GM21423 (cell line): Measurements from ENCODE around the gene NAGA.
"Not testable (repeated sequence)": the region's sequence is repeated elsewhere in the genome, so short reads cannot be mapped to it uniquely, and the experiment has no call there.

ENCODE experiments used
- ATAC-seq: cut with Tn5 transposase; IDR thresholded peaks from one replicate; pipeline ENCODE4 v1.9.1; 2021; ENCODE audit warnings: mild to moderate bottlenecking, moderate library complexity; ENCODE audit not compliant: unreplicated experiment

NAGA gene

GRCh38 chr22:42070517-42071422, at the start of gene NAGA:
Gene NAGA, minus strand, starts transcription at chr22:42070812. Its CDS starts 515 bp downstream, at chr22:42070297.
- peak; percentile 87 for ATAC-seq

- ATAC-seq, result no peak
These were observed 46.3 kb upstream of the NAGA start for GRCh38 chr22:42116848-42117424.

- ATAC-seq, result not testable (repeated sequence)
These were observed 44.8 kb upstream of the NAGA start for GRCh38 chr22:42115420-42115830.

DNA sequence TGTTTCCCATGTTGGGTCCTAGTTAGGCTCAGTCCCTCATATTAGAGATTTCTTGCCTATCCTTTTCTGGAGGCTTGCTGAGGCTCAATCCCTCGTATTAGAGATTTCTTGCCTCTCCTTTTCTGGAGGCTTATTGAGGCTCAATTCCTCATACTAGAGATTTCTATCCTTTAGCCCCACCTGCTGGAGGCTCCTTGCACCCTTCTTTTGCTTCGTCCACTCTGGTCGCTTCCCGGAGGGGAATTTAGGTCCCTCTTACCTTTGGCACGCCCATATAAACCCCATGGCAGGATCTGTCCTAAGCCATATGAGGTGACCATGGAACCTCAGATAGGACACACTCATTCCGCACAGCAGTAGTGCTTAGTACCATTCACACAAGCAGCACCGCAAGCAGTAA, 44.1 kb upstream of the NAGA start:
- no peak for ATAC-seq

GRCh38 chr22:42112793-42113192, 42.2 kb upstream of the NAGA start:
- ATAC-seq, result not testable (repeated sequence)

DNA sequence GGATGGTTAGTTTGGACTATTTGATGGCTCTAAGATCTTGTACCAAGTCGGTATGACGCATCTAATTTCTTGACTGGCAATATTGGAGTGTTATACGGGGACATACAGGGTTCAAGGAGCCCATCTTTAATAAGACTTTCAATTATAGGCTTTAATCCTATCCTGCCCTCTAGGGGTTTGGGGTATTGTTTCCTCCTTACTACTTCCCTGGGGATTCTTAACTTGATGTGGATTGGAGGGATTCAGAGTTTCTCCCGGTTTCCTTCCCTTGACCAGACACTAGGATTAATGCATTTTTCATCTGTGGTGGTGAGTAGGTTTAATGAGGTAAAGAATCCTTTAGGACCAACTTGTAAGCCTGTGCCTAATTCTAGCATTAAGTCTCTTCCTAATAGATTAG, 41.2 kb upstream of the NAGA start:
- ATAC-seq, result no peak

- ATAC-seq, result no peak
These were observed 38.2 kb upstream of the NAGA start for GRCh38 chr22:42108848-42109247.

DNA sequence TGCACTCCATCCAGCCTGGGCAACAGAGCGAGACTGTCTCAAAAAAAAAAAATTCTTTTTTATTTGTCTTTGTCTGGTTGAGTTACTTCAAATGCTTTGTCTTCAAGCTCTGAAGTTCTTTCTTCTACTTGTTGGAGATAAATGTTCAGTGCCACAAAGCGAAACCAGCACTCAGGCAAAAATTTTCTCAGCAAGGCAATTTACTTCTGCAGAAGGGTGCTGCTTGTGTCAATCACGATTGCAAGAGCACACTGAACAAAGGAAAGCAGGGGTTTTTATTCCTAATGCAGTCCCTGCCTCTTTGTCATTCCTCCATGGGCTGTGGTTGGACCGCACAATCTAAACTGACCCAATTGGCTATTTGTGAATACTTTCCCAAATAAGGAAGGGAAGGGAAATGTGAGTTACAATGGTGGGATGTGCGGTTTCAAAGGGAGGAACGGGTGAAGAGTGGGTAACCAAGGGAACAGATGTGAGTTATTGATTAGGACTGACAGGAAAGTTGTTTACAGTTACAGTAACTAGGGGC, 33.8 kb upstream of the NAGA start:
- not testable (repeated sequence) for ATAC-seq

DNA sequence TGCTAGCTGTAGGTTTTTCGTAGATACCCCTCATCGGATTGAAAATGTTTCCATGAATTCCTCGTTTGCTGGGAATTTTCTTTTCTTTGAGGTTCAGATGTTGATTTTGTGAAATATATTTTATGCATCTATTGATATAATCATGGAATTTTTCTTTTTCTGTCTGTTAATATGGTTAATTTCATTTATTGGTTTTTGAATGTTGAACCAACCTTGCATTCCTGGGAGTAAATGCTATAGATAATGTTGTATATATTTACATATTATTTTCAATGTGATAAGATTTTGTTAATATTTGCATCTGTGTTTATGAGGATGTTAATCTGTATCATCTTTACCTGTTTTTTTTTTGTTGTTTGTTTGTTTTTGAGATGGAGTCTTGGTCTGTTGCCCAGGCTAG, 30.6 kb upstream of the NAGA start:
- ATAC-seq, result no peak

GRCh38 chr22:42091455-42091782, 20.8 kb upstream of the NAGA start:
- ATAC-seq, result no peak

GRCh38 chr22:42090596-42091454, 20.2 kb upstream of the NAGA start, which contains the start of gene NDUFA6:
Gene NDUFA6, minus strand, starts transcription at chr22:42090772. Its CDS starts 28 bp downstream, at chr22:42090744.
- peak; percentile 94 for ATAC-seq

DNA sequence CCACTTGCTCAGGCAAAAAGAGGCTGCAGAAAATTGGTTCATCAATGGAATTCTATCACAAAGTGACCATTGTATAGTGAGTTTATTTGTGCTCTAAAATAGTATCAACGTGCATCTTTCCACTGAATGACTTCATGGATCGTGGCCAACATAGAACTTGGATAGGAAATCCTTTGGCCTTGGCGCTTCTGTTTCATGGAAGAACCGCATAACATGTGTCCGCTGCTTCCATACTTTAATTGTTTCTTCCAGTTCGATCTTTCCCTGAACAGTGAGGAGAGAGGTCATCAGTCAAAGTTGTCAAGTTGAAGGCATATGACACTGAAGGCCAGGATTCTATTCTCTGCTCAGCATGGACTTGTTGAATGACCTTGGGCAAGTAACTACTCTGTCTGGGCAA, 15.4 kb upstream of the NAGA start:
- no peak for ATAC-seq

DNA sequence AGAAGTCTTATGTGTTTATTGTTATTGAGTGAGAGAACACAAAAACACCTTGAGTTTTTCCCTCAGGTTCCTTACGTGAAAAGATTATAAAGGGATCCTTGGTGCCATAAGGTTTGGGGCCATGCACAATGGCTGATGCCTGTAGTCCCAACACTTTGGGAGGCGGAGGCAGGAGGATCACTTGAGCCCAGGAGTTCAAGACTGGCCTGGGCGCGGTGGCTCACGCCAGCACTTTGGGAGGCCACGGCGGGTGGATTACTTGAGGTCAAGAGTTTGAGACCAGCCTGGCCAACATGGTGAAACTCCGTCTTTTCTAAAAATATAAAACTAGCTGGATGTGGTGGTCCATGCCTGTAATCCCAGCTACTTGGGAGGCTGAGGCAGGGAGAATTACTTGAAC, 14.3 kb upstream of the NAGA start:
- no peak for ATAC-seq

DNA sequence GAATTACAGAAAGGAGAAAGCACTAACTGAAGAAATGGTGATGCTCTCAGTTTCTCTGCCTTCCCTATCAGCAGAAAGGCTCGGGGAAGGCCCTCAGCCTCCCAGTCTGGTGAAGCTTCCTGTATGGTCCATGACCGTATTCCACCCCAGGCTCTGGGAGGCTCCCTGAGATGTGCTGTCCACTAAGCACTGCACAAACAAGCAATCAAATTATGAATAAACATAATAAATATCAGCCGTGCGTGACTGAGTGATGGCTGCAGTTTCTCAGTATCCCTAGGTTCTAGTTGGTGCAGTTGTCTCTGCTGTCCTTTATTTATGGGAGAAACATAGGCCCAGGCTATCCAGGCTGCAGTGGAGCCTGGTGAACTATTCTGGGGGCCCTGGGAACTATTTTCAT, 12.5 kb upstream of the NAGA start:
- ATAC-seq, result no peak

DNA sequence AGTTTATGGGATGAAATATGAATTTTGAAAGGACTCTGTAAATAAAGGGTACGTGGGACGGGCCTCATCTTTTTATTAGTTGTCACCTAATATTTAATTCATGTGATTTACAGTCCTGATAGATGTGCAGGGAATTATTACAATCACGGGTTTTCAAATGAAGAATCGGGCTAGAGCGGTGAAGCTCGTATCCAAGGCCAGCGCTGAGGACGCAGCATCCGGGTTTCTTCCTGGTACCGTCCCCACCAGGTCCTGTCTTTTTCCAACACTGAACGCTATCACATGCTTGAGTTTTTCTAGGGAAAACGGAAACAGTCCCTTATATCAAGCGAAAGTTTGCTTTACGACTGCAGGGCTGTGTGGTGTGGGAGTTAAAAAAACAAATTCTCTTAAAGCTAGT, 9.7 kb upstream of the NAGA start:
- no peak for ATAC-seq

GRCh38 chr22:42079319-42080251, 9.0 kb upstream of the NAGA start, which contains the start of gene SMDT1:
Gene SMDT1, plus strand, starts transcription at chr22:42079700. Its CDS starts 69 bp downstream, at chr22:42079769.
- peak; percentile 78 for ATAC-seq

GRCh38 chr22:42078469-42079318, 8.1 kb upstream of the NAGA start:
- peak; percentile 3 for ATAC-seq

DNA sequence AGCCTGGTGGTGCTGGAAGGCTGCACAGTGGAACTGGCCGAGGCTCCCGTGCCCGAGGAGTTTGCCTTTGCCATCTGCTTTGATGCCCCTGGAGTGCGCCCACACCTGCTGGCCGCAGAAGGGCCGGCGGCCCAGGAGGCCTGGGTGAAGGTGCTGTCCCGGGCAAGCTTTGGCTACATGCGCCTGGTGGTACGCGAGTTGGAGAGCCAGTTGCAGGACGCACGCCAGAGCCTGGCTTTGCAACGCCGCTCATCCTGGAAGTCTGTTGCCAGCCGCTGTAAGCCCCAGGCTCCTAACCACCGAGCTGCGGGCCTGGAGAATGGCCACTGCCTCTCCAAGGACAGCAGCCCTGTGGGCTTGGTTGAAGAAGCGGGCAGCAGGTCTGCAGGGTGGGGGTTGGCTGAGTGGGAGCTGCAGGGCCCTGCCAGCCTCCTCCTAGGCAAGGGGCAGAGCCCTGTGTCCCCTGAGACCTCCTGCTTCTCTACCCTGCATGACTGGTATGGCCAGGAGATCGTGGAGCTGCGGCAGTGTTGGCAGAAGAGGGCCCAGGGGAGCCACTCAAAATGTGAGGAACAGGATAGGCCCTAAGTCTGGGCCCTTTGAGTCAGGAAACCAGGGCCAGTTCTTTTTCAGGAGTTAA, 7.0 kb upstream of the NAGA start:
- no peak for ATAC-seq
